LNCaP clone FGC (cell line): ENCODE results near the gene ANO2.

Source experiments
- DNase-seq: peaks from one replicate; pipeline ENCODE4 v3.0.0-alpha.2; 2011; ENCODE audit warnings: low read depth
- H3K4me3 ChIP-seq: 2 replicates; pipeline ENCODE4 v1.5.1; 2011; ENCODE audit warnings: mild to moderate bottlenecking, low read depth, low read length, control low read depth
- TF ChIP-seq, protein P1 (sequence below): IDR thresholded peaks from 2 replicates; pipeline ENCODE4 v1.5.1; 2012; ENCODE audit warnings: mild to moderate bottlenecking; ENCODE audit not compliant: control insufficient read depth, insufficient read depth; ENCODE audit errors: extremely low read depth

The ANO2 gene

DNA sequence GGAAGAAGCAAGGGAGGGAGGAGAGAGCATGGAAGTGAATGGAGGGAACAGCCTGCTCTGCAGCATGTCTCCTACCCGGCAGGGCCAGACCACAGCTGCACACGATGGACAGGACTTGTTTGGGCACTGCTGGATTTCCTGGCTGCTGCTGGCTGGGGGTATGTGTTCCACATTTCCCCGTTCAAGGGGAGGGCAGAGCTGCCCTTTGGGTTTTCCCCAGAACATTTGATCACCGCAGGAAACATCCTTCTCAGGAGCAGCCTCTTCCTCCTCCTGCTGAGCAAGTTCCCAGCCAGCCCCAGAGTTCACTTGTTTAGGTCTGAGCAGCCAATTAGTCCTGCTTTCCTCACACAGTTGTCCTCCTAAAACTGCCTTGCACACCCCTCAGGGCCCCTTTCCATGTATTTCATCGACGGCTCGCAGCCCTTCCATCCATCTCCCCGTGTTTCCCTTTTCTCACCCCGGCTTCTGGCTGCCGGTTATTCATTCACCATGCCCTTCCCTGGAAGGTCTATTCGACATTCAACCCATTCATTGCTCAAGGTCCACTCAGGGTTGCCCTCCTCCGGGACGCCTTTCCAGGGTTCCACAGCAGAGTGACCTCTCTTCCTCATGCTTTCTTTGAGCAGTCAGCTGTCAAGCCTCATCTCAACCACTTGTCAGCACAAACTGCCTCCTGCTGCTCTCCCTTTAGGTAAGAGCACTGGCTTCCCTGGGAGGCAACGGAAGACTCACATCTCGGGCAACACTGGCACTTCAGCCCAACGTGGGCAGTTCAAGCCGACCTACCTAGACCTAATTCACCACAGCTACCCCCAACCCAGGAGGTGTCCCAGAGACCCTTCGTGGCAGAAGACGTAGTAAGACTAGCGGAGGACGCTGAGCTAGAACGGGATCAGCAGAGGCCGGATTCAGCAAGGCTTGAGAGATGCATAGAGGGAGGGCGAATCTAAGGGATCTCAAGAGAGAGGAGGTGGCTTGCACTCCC lies 20.1 kb upstream of the ANO2 start:
- H3K4me3 ChIP-seq: no peak overlapping the region
- DNase-seq: no peak
- TF ChIP-seq, protein P1, sequence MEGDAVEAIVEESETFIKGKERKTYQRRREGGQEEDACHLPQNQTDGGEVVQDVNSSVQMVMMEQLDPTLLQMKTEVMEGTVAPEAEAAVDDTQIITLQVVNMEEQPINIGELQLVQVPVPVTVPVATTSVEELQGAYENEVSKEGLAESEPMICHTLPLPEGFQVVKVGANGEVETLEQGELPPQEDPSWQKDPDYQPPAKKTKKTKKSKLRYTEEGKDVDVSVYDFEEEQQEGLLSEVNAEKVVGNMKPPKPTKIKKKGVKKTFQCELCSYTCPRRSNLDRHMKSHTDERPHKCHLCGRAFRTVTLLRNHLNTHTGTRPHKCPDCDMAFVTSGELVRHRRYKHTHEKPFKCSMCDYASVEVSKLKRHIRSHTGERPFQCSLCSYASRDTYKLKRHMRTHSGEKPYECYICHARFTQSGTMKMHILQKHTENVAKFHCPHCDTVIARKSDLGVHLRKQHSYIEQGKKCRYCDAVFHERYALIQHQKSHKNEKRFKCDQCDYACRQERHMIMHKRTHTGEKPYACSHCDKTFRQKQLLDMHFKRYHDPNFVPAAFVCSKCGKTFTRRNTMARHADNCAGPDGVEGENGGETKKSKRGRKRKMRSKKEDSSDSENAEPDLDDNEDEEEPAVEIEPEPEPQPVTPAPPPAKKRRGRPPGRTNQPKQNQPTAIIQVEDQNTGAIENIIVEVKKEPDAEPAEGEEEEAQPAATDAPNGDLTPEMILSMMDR: no peak

DNA sequence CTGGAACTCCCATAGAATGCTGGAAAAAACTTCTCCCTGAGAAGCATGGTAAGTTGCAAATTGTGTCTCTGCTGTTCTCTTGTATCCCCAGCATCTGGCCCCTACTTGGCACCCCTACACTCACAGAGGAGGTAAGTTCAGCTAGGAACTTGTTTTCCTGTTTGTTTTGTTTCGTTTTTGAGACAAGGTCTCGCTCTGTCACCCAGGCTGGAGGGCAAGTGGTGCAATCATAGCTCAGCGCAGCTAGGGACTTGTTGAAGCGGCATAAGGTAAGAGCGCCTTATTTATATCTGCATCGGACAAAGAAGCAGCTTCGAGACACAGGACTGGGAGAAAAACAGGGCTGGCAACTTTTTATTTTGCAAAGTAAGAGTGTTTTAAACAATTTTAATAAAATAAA lies 18.5 kb upstream of the ANO2 start:
- TF ChIP-seq, protein P1: no peak
- no peak overlapping the region for H3K4me3 ChIP-seq
- DNase-seq: no peak

DNA sequence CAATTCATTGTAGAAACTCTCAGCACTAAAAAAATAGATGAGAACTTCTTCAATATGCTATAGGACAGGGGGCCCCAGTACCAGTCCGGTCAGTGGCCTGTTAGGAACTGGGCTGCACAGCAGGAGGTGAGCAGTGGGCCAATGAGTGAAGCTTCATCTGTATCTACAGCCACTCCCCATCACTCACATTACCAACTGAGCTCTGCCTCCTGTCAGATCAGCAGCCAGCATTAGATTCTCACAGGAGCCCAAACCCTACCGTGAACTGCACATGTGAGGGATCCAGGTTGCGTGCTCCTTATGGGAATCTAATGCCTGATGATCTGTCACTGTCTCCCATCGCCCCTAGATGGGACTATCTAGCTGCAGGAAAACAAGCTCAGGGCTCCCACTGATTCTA lies 15.7 kb upstream of the ANO2 start:
- DNase-seq: no peak
- TF ChIP-seq, protein P1: no peak
- H3K4me3 ChIP-seq: no peak overlapping the region

DNA sequence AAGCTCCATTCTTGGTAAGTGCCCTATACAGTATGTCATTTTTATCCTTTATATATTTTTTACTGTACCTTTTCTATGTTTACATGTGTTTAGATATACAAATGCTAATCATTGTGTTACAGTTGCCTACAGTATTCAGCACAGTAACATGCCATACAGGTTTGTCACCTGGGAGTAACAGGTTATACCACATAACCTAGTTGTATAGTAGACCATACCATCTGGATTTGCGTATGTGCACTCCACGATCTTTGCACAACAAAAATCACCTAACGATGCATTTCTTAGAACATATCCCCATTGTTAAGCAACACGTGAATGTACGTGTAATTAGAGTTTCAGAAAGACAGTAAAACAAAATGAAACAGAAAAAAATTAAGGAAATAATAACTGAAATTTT lies 11.9 kb upstream of the ANO2 start:
- DNase-seq: no peak
- TF ChIP-seq, protein P1: no peak
- no peak overlapping the region for H3K4me3 ChIP-seq

DNA sequence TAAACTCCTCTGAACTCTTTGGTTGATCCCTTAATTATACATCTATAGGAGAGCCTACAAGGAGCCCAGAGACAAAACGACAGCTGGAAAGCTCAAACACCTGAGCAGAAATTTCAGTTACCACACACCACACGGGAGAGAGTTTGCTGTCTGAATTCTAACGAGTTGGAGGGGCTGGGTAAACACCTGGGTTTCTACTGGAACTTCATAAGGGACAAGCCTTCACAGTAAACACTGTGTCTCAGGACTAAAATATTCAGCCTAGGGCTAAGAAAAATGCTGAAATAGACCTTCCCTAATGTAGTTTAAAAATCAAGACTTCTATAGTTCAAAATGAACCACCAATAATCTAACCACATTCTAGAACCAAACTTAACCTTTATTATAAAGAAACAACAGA lies 9.6 kb upstream of the ANO2 start:
- no peak for DNase-seq
- TF ChIP-seq, protein P1: no peak
- no peak overlapping the region for H3K4me3 ChIP-seq

DNA sequence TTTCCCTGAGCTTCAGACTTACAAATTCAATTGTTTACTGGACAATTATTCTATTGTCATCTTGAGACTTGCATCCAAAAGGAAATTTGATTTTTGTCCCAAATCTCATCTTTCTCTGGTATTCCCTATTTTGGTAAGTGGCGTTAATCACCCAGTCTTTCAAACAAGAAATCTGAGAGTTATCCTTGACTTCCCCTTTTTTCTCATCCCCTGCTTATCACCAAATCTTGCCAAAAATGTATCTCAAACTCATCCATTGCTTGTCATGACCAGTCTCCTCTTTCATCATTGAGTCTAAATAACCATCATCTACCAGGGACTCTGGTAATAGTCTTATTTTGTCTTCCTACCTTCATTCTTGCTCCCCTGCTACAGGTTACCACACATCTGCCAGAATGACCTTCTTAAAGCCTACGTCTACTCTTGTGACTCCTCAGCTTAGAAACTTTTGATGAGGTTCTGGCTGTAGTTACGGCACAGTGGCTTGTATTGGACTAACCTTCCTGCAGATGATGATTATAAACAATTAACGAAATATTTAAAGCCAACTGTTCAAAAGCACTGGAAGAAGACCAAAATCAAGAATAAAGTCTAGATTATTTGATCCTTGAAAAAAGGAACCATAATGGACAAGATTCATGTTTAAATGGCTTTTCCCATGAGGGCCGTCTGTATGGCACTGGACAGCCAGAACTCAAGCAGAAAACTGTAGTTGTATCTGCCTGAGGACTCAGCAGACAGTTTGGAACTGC lies 9.0 kb upstream of the ANO2 start:
- no peak overlapping the region for H3K4me3 ChIP-seq
- no peak for DNase-seq
- TF ChIP-seq, protein P1: no peak
